Mesendoderm (in vitro differentiated cells): ENCODE data around the gene ATXN7L1.
"Not testable (repeated sequence)": the region's sequence is repeated elsewhere in the genome, so short reads cannot be mapped to it uniquely, and the experiment has no call there.

Experiments
- DNase-seq: peaks from one replicate; pipeline ENCODE4 v3.0.0; 2013
- H2AK5ac ChIP-seq: 2 replicates; pipeline ENCODE4 v1.6.1; 2013; ENCODE audit warnings: low read length, inconsistent platforms
- H2BK120ac ChIP-seq: 2 replicates; pipeline ENCODE4 v1.6.1; 2013; ENCODE audit warnings: low read depth, mild to moderate bottlenecking, low read length, moderate library complexity, mixed read lengths
- H2BK15ac ChIP-seq: replicated peaks from 2 replicates; pipeline ENCODE4 v1.6.1; 2013; ENCODE audit warnings: low read depth, mild to moderate bottlenecking, moderate library complexity
- H2BK5ac ChIP-seq: 2 replicates; pipeline ENCODE4 v1.6.1; 2013; ENCODE audit warnings: low read length, inconsistent platforms
- H3K18ac ChIP-seq: 2 replicates; pipeline ENCODE4 v1.6.1; 2013; ENCODE audit warnings: mild to moderate bottlenecking, low read length, mixed read lengths
- H3K23ac ChIP-seq: one replicate; pipeline ENCODE4 v1.6.1; 2013; ENCODE audit warnings: low read length
- H3K27ac ChIP-seq: 2 replicates; pipeline ENCODE4 v1.5.1; 2013; ENCODE audit warnings: low read depth, mild to moderate bottlenecking, inconsistent platforms, low read length, moderate library complexity
- H3K27me3 ChIP-seq: 2 replicates; pipeline ENCODE4 v1.6.1; 2013; ENCODE audit warnings: low read length, control low read depth, mild to moderate bottlenecking, inconsistent platforms; ENCODE audit not compliant: insufficient read depth, poor library complexity
- H3K36me3 ChIP-seq: 2 replicates; pipeline ENCODE4 v1.6.1; 2013; ENCODE audit warnings: low read length, inconsistent platforms; ENCODE audit not compliant: control insufficient read depth, insufficient read depth
- H3K4ac ChIP-seq: one replicate; pipeline ENCODE4 v1.6.1; 2013; ENCODE audit warnings: low read depth, mild to moderate bottlenecking, low read length, moderate library complexity
- H3K4me1 ChIP-seq: 2 replicates; pipeline ENCODE4 v1.6.1; 2013; ENCODE audit warnings: low read depth, low read length, inconsistent platforms; ENCODE audit not compliant: control insufficient read depth
- H3K4me2 ChIP-seq: 2 replicates; pipeline ENCODE4 v1.6.1; 2013; ENCODE audit warnings: low read length
- H3K4me3 ChIP-seq: 2 replicates; pipeline ENCODE4 v1.5.1; 2013; ENCODE audit warnings: mild to moderate bottlenecking, low read length
- H3K56ac ChIP-seq: one replicate; pipeline ENCODE4 v1.6.1; 2013; ENCODE audit warnings: low read length
- H3K79me1 ChIP-seq: 2 replicates; pipeline ENCODE4 v1.6.1; 2013; ENCODE audit warnings: low read length, inconsistent platforms
- H3K79me2 ChIP-seq: 2 replicates; pipeline ENCODE4 v1.6.1; 2013; ENCODE audit warnings: mild to moderate bottlenecking, low read length; ENCODE audit not compliant: control insufficient read depth, insufficient read depth
- H3K9ac ChIP-seq: 2 replicates; pipeline ENCODE4 v1.6.1; 2013; ENCODE audit warnings: low read length, inconsistent platforms
- H4K5ac ChIP-seq: one replicate; pipeline ENCODE4 v1.6.1; 2013; ENCODE audit warnings: low read length
- H4K8ac ChIP-seq: one replicate; pipeline ENCODE4 v1.6.1; 2013; ENCODE audit warnings: low read depth, mild to moderate bottlenecking, control low read depth, low read length, moderate library complexity
- WGBS: extraction: QIAGEN DNeasy Blood & Tissue Kit; methylation state at CpG from one replicate; pipeline ENCODE4 v1.1.7; 2013; ENCODE audit warnings: low lambda C conversion rate, missing lambda C conversion rate; ENCODE audit not compliant: insufficient coverage; ENCODE audit errors: extremely low coverage; 5-methylcytosine and 5-hydroxymethylcytosine counted together

The ATXN7L1 gene

DNA sequence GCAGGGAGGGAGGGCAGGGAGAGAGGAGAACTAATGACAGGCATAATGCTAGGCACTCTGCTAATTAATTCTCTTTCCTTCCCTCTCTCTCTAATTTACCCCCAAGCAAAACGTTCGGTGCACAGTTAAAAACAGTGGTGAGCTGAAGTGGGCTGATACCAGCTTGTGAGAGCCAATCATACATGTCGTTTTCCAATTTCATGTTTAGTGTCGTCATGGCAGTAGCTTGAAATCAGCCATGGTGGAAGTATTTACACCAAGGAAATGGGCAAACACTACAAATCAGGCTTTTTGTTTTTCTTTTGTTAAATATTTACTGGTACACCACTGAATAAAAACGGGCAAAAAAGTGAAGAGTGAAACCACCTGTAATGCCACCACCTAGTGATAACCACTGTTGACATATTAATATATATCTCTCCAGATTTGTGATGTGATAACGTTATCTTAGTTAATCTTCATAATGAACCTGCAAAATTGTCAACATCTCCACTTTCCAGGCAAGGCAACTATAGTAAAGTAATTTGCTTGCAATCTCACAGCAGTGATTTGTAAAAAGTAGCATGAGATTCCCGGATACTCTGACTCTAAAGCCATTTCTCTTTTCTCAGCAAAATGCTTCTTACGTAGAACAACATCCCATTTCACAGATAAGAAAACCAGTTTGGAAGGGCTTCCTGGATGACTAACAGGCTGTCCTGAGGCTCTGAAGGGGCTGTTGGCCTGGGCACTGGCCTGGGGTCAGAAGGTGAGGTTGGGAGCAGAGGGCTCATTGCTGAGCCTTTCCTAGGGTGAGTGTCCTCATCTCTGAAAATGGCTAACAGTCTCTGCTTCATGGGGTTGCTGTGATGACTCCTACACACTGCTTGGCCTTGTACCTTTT lies 83.7 kb downstream of the ATXN7L1 start:
- Histone ChIP-seq H3K4me3 (no peak overlapping the region), H3K9ac (no peak overlapping the region), H3K4me2 (no peak overlapping the region), H2BK120ac (no peak overlapping the region), H3K18ac (no peak overlapping the region), H4K5ac (no peak overlapping the region), H3K79me2 (no peaks in the 10 kb centered on the region), H2AK5ac (no peak overlapping the region), H2BK15ac (no peak overlapping the region), H3K27ac (no peak overlapping the region), H3K23ac (no peak overlapping the region), H4K8ac (no peak overlapping the region), H3K4me1 (peaks cover 6% of the 10 kb centered on the region), H3K36me3 (no peaks in the 10 kb centered on the region), H3K27me3 (no peaks in the 10 kb centered on the region), H3K4ac (no peak overlapping the region), H3K56ac (peak overlapping the region; percentile 54), H3K79me1 (peaks cover 2% of the 10 kb centered on the region), H2BK5ac (no peak overlapping the region)
- DNase-seq: no peak
- WGBS: no CpG with 5 or more reads among the region's 8 CpGs

DNA sequence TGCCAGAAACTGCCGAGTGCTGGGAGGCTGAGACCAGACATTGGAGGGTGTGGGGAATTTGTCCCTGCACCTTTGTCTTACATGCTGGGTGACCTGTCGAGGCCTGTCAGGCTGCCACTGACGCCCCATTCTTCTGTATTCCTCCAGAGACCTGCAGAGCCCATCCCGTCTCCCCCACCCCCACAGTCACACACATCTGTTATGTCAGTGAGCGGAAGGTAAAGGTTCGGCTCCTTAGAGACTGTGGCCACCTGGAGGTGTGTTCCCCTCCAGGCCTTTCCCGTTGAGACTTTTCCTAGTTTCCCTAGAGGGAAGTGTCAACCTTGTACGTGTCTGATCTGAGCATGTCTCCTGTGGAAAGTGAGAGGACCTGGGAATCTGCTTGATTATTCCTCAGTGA lies 84.5 kb downstream of the ATXN7L1 start:
- Histone ChIP-seq H3K23ac (no peak overlapping the region), H3K4ac (no peak overlapping the region), H2AK5ac (no peak overlapping the region), H2BK120ac (no peak overlapping the region), H3K79me1 (peaks cover 2% of the 10 kb centered on the region), H3K27ac (no peak overlapping the region), H3K56ac (no peak overlapping the region), H2BK5ac (no peak overlapping the region), H3K36me3 (no peaks in the 10 kb centered on the region), H3K4me3 (no peak overlapping the region), H2BK15ac (no peak overlapping the region), H3K9ac (no peak overlapping the region), H3K79me2 (no peaks in the 10 kb centered on the region), H3K27me3 (no peaks in the 10 kb centered on the region), H3K4me1 (peaks cover 6% of the 10 kb centered on the region), H4K5ac (no peak overlapping the region), H3K4me2 (no peak overlapping the region), H3K18ac (no peak overlapping the region), H4K8ac (no peak overlapping the region)
- DNase-seq: peak; percentile 62
- no CpG with 5 or more reads among the region's 8 CpGs for WGBS

DNA sequence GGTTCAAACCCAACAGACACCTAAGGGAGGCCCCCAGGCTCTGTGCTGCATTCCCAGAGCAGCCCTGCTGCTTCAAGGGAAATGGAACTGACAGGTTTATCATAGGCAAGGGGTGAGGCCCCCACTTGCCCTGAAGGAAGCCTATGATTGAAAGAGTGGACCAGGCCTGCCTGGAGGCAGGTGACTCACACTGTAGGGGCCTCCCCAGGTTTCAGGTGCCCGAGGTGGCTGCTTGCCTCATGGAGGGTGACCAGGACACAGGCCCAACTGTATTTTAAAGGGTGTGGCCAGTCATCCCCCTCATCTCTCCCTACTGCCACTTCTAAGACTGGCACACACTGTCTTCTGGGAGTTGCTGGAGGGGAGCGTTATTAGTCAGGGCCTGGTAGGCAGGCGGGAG lies 85.4 kb downstream of the ATXN7L1 start:
- Histone ChIP-seq H3K36me3 (no peaks in the 10 kb centered on the region), H2BK15ac (no peak overlapping the region), H3K9ac (no peak overlapping the region), H3K56ac (no peak overlapping the region), H3K79me2 (no peaks in the 10 kb centered on the region), H3K27me3 (no peaks in the 10 kb centered on the region), H3K23ac (no peak overlapping the region), H3K4me3 (no peak overlapping the region), H3K79me1 (peaks cover 2% of the 10 kb centered on the region), H3K27ac (no peak overlapping the region), H3K18ac (peak overlapping the region; percentile 44), H4K5ac (no peak overlapping the region), H2BK5ac (no peak overlapping the region), H2AK5ac (no peak overlapping the region), H3K4ac (no peak overlapping the region), H3K4me2 (no peak overlapping the region), H3K4me1 (peaks cover 6% of the 10 kb centered on the region), H4K8ac (no peak overlapping the region), H2BK120ac (no peak overlapping the region)
- DNase-seq: no peak
- WGBS: no CpG with 5 or more reads among the region's 3 CpGs

DNA sequence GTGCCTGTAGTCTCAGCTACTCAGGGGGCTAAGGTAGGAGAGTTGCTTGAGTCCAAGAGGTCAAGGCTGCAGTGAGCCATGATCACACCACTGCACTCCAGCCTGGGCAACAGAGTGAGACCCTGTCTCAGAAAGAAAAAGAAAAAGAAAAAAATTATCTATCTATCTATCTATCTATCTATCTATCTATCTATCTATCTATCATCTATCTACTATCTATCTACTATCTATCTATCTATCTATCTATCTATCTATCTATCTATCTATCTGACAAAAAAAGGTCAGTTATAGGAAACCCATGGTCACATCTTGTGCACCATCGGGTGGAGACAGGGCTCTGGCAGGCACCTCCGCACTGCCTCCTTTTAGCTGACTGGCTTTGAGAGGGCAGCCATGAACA lies 85.9 kb downstream of the ATXN7L1 start:
- not testable (repeated sequence) for H3K4me3 ChIP-seq, H3K79me1 ChIP-seq, H3K23ac ChIP-seq, H3K4ac ChIP-seq, H2AK5ac ChIP-seq, H2BK120ac ChIP-seq, H3K18ac ChIP-seq, H3K9ac ChIP-seq, DNase-seq, H3K27ac ChIP-seq, H4K5ac ChIP-seq, H2BK15ac ChIP-seq, H3K36me3 ChIP-seq, H3K4me2 ChIP-seq, H4K8ac ChIP-seq, H3K27me3 ChIP-seq, H2BK5ac ChIP-seq, H3K56ac ChIP-seq, H3K4me1 ChIP-seq, H3K79me2 ChIP-seq
- no CpG with 5 or more reads among the region's 2 CpGs for WGBS

DNA sequence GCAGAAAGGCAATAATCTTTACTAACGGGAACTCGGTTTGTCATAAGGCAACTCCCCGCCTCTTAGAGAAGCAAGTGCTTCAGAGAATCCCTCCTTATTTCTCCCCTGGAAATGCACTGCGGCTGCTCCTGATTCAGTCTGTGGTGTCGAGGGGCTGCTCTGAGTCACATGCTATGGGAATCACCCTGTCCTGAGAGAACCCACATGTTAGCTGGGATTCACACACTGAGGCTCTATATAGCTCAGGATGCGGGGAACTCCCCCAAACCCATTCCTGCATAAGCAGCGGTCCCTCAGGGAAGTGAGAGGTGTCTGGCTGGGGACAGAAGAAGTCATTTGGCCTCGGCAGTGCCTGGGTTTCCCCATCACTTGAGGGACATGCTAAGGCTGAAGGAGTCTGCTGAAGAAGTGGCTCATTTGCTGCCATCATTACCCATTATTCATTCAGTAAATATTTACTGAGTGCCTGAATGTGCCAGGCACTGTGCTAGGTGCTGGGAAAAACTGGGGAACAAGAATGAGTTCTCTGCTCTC lies 87.5 kb downstream of the ATXN7L1 start:
- no peak overlapping the region for H3K23ac ChIP-seq
- no peaks in the 10 kb centered on the region for H3K27me3 ChIP-seq
- H3K56ac ChIP-seq: no peak overlapping the region
- H3K18ac ChIP-seq: no peak overlapping the region
- no peaks in the 10 kb centered on the region for H3K79me2 ChIP-seq
- no peak overlapping the region for H4K8ac ChIP-seq
- H2AK5ac ChIP-seq: no peak overlapping the region
- no peak overlapping the region for H4K5ac ChIP-seq
- H2BK5ac ChIP-seq: no peak overlapping the region
- no peak overlapping the region for H3K4me2 ChIP-seq
- H3K4ac ChIP-seq: no peak overlapping the region
- H3K27ac ChIP-seq: no peak overlapping the region
- WGBS: no CpG with 5 or more reads among the region's 8 CpGs
- peaks cover 2% of the 10 kb centered on the region for H3K79me1 ChIP-seq
- H3K4me1 ChIP-seq: peaks cover 4% of the 10 kb centered on the region
- H3K36me3 ChIP-seq: no peaks in the 10 kb centered on the region
- no peak overlapping the region for H2BK120ac ChIP-seq
- H2BK15ac ChIP-seq: no peak overlapping the region
- H3K9ac ChIP-seq: no peak overlapping the region
- DNase-seq: no peak
- no peak overlapping the region for H3K4me3 ChIP-seq
